Upper lobe of left lung (tissue), 4 donors: ENCODE measurements around the gene BTNL2.

Experiments used
- POLR2A ChIP-seq, 4 donors: fragments of 450-650 bp; IDR thresholded peaks; one replicate each; pipeline ENCODE4 v1.5.1; 2016 to 2017; ENCODE audit warnings: antibody characterized with exemption in 4 of 4, mild to moderate bottlenecking in 2 of 4
- POLR2AphosphoS5 ChIP-seq, 2 donors: sonication (generic); formaldehyde crosslinking; IDR thresholded peaks; one replicate each; pipeline ENCODE4 v1.5.1; 2017; ENCODE audit warnings: antibody characterized with exemption in 2 of 2
- TF ChIP-seq, protein P1 (sequence below), 6 experiments: fragments of 450-650 bp in 4 of 6; fragments of 200-600 bp in 2 of 6; sonication (generic) in 2 of 6; IDR thresholded peaks; one replicate each; pipeline ENCODE4 v1.5.1; 2016 to 2019; ENCODE audit warnings: antibody characterized with exemption in 6 of 6

DNA sequence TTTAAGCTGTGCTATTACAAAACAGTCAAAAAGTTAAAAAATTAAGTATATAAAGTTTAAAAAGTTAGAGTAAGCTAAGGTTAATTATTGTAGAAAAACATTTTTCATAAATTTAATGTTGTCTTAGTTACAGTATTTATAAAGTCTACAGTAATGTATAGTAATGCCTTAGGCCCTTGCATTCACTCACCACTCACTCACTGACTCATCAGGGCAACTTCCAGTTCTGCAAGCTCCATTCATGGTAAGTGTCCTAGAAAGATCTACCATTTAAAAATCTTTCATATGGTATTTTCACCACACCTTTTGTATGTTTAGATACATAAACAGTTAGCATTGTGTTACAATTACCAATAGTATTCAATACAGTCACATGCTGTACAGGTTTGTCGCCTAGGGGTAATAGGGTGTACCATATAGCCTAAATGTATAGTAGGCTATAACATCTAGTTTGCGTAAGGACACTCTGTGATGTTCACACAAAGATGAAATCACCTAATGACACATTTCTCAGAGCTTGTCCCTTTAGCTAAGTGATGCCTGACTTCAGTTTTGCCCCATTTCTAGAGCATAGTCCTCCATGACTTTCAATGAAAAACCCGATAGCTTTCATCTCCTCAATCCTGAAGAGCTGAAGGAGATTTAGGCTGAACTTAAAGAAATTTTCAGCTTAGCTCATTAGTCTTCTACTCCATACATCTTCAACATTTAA, 17.8 kb upstream of the BTNL2 start:
- TF ChIP-seq, protein P1, sequence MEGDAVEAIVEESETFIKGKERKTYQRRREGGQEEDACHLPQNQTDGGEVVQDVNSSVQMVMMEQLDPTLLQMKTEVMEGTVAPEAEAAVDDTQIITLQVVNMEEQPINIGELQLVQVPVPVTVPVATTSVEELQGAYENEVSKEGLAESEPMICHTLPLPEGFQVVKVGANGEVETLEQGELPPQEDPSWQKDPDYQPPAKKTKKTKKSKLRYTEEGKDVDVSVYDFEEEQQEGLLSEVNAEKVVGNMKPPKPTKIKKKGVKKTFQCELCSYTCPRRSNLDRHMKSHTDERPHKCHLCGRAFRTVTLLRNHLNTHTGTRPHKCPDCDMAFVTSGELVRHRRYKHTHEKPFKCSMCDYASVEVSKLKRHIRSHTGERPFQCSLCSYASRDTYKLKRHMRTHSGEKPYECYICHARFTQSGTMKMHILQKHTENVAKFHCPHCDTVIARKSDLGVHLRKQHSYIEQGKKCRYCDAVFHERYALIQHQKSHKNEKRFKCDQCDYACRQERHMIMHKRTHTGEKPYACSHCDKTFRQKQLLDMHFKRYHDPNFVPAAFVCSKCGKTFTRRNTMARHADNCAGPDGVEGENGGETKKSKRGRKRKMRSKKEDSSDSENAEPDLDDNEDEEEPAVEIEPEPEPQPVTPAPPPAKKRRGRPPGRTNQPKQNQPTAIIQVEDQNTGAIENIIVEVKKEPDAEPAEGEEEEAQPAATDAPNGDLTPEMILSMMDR (IDR thresholded peaks at IDR 0.05): no peak
- TF ChIP-seq POLR2A (IDR thresholded peaks at IDR 0.05) (no peak), POLR2AphosphoS5 (IDR thresholded peaks at IDR 0.05) (no peak)
